ENCODE results near the gene ADAM12. TPM values are rescaled to one million over a fixed set of nuclear protein-coding genes. Genes with fewer than 3 reads are reported as not detected.

ADAM12 gene
- polyA plus RNA-seq, 1 of the 3 experiments (the other 2 are of a cell fraction) = 25.0 TPM

GRCh38 chr10:125982260-125982948 is 405.9 kb downstream of the ADAM12 start:
- Histone ChIP-seq H3K79me2 (ENCODE audit: insufficient read depth) (no peaks in the 10 kb centered on the region), H3K4me2 (no peak overlapping the region), H3K27ac (ENCODE audit: low read depth in 2 of 2, low read length in 1 of 2) (no peak overlapping the region; a peak in 1 of 4 replicates), H3K4me3 (ENCODE audit: low read depth in 2 of 2, low read length in 1 of 2) (no peak overlapping the region), H3K27me3 (ENCODE audit: insufficient read depth) (no peaks in the 10 kb centered on the region), H3K4me1 (ENCODE audit: control insufficient read depth in 1 of 2, insufficient read depth in 2 of 2, low read depth in 1 of 2, low read length in 1 of 2) (peaks cover 0 to 7% of the 10 kb centered on the region in 2 experiments; a peak in 3 of 4 replicates), H2AFZ (ENCODE audit: low read depth) (no peak overlapping the region), H4K20me1 (ENCODE audit: insufficient read depth) (no peaks in the 10 kb centered on the region), H3F3A (replicated peaks; ENCODE audit: insufficient read depth) (no peaks in the 10 kb centered on the region), H3K9ac (no peak overlapping the region), H3K9me3 (no peaks in the 10 kb centered on the region), H3K9me2 (no peaks in the 10 kb centered on the region), H3K36me3 (replicated peaks in 1 of 2; ENCODE audit: control insufficient read depth in 1 of 2, insufficient read depth in 2 of 2, low read length in 1 of 2) (no peaks in the 10 kb centered on the region)
- no peak for TF ChIP-seq FOSL2 (IDR thresholded peaks at IDR 0.05; ENCODE audit: borderline replicate concordance, low read depth)
- TF ChIP-seq YY1 (IDR thresholded peaks at IDR 0.05; ENCODE audit: low read depth) = no peak
- TF ChIP-seq EP300 (IDR thresholded peaks at IDR 0.05; ENCODE audit: borderline replicate concordance in 1 of 2, low read depth in 1 of 2, low read length in 1 of 2) = peak in 1 of 2 experiments; percentile 48; a peak in 1 of 4 replicates
- peak; percentile 19 for TF ChIP-seq CHD2 (IDR thresholded peaks at IDR 0.05; ENCODE audit: low read length, partially characterized antibody)
- TF ChIP-seq NFIC (IDR thresholded peaks at IDR 0.05; ENCODE audit: borderline replicate concordance) = no peak
- TF ChIP-seq CTCF (IDR thresholded peaks at IDR 0.05) = peak; percentile 71
- 0 out of 2 replicates have a peak, but pooled peaks have one; percentile 38 for TF ChIP-seq RFX5 (IDR thresholded peaks at IDR 0.05; ENCODE audit: low read length)
- TF ChIP-seq SMC3 (IDR thresholded peaks at IDR 0.05; ENCODE audit: low read depth, low read length) = peak; percentile 83
- TF ChIP-seq RAD21 (IDR thresholded peaks at IDR 0.05; ENCODE audit: low read length) = peak; percentile 90
- no peak for TF ChIP-seq SIN3A (IDR thresholded peaks at IDR 0.05; ENCODE audit: borderline replicate concordance, low read depth, low read length)
- no peak for TF ChIP-seq TAF1 (IDR thresholded peaks at IDR 0.05; ENCODE audit: borderline replicate concordance, low read depth, low read length)
- no peak for TF ChIP-seq RCOR1 (IDR thresholded peaks at IDR 0.05; ENCODE audit: low read length)
- no peak for TF ChIP-seq TEAD4 (IDR thresholded peaks at IDR 0.05; ENCODE audit: borderline replicate concordance, insufficient read depth)
- TF ChIP-seq ZBTB33 (IDR thresholded peaks at IDR 0.05; ENCODE audit: borderline replicate concordance, low read depth) = no peak
- TF ChIP-seq POLR2AphosphoS5 (IDR thresholded peaks at IDR 0.05; ENCODE audit: low read depth, low read length) = no peak
- TF ChIP-seq NRF1 (IDR thresholded peaks at IDR 0.05; ENCODE audit: low read depth, low read length) = no peak
- peak; percentile 81; the same call in 1 of the 2 replicates for TF ChIP-seq MXI1 (IDR thresholded peaks at IDR 0.05; ENCODE audit: low read depth, low read length)
- CTCF ChIA-PET = interaction anchor here (0.5 to 3.9 kb wide), 28 partner anchors 12 to 1595 kb away, joined by 3 to 36 read pairs (median 3); partner anchors contain the start of gene ADAM12
- 6% methylated on average over 6 of the region's 6 CpGs for WGBS (ENCODE audit: low lambda C conversion rate)
- DNase-seq = peak; percentile 78
- POLR2A ChIA-PET = interaction anchor here (0.7 kb wide), 1 partner anchor 522 kb away, joined by 3 read pairs; no protein-coding TSS in a partner anchor

All from SK-N-SH (cell line).